Activated CD4-positive, alpha-beta T cell treated with anti-CD3 and anti-CD28 coated beads, Interleukin-2, amount 50 U/mL, for 4 hours (primary cell): Measurements from ENCODE around the gene USP17L11.
"Not testable (repeated sequence)": the region's sequence is repeated elsewhere in the genome, so short reads cannot be mapped to it uniquely, and the experiment has no call there.

Source experiments
- DNase-seq, 2 experiments: peaks; one replicate each; pipeline ENCODE4 v3.0.0-alpha.2; 2020

The USP17L11 gene, protein sequence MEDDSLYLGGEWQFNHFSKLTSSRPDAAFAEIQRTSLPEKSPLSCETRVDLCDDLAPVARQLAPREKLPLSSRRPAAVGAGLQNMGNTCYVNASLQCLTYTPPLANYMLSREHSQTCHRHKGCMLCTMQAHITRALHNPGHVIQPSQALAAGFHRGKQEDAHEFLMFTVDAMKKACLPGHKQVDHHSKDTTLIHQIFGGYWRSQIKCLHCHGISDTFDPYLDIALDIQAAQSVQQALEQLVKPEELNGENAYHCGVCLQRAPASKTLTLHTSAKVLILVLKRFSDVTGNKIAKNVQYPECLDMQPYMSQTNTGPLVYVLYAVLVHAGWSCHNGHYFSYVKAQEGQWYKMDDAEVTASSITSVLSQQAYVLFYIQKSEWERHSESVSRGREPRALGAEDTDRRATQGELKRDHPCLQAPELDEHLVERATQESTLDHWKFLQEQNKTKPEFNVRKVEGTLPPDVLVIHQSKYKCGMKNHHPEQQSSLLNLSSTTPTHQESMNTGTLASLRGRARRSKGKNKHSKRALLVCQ

DNA sequence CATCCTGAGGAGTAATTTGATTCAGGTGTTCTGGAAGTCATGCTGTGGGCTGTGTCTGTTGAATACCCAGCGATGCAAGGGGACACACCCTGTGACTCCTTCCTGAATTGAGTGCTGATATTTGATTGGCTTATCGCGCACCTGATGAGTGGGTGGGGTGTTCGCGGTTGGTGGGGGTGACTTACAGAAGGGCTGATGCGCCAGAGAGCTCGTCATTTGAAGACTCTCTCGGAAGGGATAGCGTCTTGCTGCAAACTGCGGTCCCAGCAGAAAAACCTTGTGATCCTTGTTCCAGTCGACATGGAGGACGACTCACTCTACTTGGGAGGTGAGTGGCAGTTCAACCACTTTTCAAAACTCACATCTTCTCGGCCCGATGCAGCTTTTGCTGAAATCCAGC, at the start of gene USP17L11:
TSS of gene USP17L11 (plus strand) at position 301 of the 400 bp plus-strand sequence. CDS start at position 301, 0 bp downstream.
- not testable (repeated sequence) for DNase-seq

DNA sequence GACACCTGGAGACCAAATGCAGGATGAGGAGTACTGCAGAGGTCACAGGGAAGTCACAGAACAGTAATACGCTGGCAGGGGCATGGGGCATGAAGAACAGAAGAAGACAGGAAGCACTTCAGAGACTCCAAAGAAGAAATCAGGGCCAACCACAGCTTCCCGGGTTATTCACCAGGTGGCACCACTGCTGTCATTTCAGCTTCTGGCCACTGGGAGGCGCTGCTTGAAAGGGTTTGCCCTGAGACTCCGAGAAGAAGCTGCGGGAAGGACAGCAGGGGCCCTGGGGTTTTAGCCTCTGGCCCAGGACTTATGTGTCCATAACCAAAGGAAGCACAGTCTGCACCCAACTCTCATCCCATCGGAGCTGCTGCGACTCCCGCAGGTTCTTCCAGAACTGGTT, 49.2 kb upstream of the USP17L11 start:
- not testable (repeated sequence) for DNase-seq

DNA sequence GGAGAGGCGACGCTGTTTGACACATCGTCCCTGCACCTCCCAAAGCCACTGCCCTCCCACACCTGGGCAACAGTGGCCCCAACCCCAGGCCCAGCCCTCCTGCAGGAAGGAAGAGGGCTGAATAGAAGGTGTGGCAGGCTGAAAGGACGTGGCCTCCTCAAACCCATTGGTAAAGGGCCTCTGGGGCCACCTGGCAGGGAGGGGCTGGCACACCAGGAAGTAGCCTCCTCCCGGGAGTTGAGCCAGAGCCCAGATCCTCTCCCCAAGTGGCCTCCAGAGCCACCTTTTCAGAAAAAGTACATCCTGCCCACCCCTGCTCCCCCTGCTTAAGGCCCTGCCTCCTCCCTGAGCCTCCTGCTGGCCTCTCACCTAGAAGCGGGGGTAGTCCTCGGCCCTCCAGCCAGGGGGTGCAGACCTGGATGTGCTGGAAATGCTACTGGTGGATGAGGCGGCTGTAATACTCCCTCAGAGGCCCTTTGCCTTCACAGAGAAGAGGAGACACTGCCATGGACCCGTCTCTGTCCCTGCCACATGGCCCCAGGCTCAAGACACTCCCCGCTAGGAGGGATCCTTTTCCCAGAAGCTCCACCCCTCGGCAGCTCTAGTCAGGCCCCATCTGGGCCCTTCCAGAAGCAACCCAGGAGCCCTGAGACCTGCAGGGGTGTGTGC, 45.3 kb upstream of the USP17L11 start, which contains the start of gene FAM90A26:
TSS of gene FAM90A26 (plus strand) at position 619 of the 669 bp plus-strand sequence. CDS start 2,764 bp downstream, outside the sequence.
- not testable (repeated sequence) for DNase-seq

DNA sequence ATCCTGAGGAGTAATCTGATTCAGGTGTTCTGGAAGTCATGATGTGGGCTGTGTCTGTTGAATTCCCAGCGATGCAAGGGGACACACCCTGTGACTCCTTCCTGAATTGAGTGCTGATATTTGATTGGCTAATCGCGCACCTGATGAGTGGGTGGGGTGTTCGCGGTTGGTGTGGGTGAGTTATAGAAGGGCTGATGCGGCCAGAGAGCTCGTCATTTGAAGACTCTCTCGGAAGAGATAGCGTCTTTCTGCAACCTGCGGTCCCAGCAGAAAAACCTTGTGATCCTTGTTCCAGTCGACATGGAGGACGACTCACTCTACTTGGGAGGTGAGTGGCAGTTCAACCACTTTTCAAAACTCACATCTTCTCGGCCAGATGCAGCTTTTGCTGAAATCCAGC, 4.8 kb upstream of the USP17L11 start, which contains the start of gene USP17L10:
TSS of gene USP17L10 (plus strand) at position 301 of the 400 bp plus-strand sequence. CDS start at position 301, 0 bp downstream.
- not testable (repeated sequence) for DNase-seq

DNA sequence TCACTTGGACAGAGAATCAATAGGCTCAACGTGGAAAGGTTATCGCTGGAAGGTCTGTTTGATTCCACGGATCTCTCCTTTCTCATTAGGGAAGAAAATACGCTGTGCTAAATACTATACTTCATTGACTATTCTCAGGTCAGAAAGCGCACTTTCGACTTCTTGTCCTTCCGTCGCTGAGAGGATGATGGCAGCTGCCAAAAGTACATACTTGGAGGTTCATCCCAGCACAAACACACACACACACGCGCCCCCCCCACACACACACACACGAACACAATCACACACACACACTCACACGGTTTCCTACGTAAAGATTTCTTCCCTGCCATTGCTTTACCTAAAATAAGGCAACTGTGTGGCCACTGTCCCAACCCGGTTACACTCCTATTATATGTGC, 504 bp upstream of the USP17L11 start:
- not testable (repeated sequence) for DNase-seq

DNA sequence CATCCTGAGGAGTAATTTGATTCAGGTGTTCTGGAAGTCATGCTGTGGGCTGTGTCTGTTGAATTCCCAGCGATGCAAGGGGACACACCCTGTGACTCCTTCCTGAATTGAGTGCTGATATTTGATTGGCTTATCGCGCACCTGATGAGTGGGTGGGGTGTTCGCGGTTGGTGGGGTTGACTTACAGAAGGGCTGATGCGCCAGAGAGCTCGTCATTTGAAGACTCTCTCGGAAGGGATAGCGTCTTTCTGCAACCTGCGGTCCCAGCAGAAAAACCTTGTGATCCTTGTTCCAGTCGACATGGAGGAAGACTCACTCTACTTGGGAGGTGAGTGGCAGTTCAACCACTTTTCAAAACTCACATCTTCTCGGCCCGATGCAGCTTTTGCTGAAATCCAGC, 4.6 kb downstream of the USP17L11 start, which contains the start of gene USP17L12:
TSS of gene USP17L12 (plus strand) at position 301 of the 400 bp plus-strand sequence. CDS start at position 301, 0 bp downstream.
- not testable (repeated sequence) for DNase-seq

DNA sequence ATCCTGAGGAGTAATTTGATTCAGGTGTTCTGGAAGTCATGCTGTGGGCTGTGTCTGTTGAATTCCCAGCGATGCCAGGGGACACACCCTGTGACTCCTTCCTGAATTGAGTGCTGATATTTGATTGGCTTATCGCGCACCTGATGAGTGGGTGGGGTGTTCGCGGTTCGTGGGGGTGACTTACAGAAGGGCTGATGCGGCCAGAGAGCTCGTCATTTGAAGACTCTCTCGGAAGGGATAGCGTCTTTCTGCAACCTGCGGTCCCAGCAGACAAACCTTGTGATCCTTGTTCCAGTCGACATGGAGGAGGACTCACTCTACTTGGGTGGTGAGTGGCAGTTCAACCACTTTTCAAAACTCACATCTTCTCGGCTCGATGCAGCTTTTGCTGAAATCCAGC, 9.4 kb downstream of the USP17L11 start, which contains the start of gene USP17L13:
TSS of gene USP17L13 (plus strand) at position 301 of the 400 bp plus-strand sequence. CDS start at position 301, 0 bp downstream.
- DNase-seq: not testable (repeated sequence)

DNA sequence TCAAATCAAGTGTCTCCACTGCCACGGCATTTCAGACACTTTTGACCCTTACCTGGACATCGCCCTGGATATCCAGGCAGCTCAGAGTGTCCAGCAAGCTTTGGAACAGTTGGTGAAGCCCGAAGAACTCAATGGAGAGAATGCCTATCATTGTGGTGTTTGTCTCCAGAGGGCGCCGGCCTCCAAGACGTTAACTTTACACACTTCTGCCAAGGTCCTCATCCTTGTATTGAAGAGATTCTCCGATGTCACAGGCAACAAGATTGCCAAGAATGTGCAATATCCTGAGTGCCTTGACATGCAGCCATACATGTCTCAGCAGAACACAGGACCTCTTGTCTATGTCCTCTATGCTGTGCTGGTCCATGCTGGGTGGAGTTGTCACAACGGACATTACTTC, 15.0 kb downstream of the USP17L11 start:
- not testable (repeated sequence) for DNase-seq

DNA sequence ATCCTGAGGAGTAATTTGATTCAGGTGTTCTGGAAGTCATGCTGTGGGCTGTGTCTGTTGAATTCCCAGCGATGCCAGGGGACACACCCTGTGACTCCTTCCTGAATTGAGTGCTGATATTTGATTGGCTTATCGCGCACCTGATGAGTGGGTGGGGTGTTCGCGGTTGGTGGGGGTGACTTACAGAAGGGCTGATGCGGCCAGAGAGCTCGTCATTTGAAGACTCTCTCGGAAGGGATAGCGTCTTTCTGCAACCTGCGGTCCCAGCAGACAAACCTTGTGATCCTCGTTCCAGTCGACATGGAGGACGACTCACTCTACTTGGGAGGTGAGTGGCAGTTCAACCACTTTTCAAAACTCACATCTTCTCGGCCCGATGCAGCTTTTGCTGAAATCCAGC, 18.9 kb downstream of the USP17L11 start, which contains the start of gene USP17L15:
TSS of gene USP17L15 (plus strand) at position 301 of the 400 bp plus-strand sequence. CDS start at position 301, 0 bp downstream.
- not testable (repeated sequence) for DNase-seq

DNA sequence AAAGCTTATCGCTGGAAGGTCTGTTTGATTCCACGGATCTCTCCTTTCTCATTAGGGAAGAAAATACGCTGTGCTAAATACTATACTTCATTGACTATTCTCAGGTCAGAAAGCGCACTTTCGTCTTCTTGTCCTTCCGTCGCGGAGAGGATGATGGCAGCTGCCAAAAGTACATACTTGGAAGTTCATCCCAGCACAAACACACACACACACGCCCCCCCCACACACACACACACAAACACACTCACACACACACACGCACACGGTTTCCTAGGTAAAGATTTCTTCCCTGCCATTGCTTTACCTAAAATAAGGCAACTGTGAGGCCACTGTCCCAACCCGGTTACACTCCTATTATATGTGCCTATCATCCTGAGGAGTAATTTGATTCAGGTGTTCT, 23.3 kb downstream of the USP17L11 start:
- not testable (repeated sequence) for DNase-seq

DNA sequence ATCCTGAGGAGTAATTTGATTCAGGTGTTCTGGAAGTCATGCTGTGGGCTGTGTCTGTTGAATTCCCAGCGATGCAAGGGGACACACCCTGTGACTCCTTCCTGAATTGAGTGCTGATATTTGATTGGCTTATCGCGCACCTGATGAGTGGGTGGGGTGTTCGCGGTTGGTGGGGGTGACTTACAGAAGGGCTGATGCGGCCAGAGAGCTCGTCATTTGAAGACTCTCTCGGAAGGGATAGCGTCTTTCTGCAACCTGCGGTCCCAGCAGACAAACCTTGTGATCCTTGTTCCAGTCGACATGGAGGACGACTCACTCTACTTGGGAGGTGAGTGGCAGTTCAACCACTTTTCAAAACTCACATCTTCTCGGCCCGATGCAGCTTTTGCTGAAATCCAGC, 28.4 kb downstream of the USP17L11 start, which contains the start of gene USP17L17:
TSS of gene USP17L17 (plus strand) at position 301 of the 400 bp plus-strand sequence. CDS start at position 301, 0 bp downstream.
- not testable (repeated sequence) for DNase-seq

DNA sequence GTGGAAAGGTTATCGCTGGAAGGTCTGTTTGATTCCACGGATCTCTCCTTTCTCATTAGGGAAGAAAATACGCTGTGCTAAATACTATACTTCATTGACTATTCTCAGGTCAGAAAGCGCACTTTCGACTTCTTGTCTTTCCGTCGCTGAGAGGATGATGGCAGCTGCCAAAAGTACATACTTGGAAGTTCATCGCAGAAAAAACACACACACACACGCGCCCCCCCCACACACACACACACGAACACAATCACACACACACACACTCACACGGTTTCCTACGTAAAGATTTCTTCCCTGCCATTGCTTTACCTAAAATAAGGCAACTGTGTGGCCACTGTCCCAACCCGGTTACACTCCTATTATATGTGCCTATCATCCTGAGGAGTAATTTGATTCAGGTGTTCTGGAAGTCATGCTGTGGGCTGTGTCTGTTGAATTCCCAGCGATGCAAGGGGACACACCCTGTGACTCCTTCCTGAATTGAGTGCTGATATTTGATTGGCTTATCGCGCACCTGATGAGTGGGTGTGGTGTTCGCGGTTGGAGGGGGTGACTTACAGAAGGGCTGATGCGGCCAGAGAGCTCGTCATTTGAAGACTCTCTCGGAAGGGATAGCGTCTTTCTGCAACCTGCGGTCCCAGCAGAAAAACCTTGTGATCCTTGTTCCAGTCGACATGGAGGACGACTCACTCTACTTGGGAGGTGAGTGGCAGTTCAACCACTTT, 32.9 kb downstream of the USP17L11 start, which contains the start of gene USP17L18:
TSS of gene USP17L18 (plus strand) at position 678 of the 728 bp plus-strand sequence. CDS start at position 678, 0 bp downstream.
- DNase-seq: not testable (repeated sequence)

DNA sequence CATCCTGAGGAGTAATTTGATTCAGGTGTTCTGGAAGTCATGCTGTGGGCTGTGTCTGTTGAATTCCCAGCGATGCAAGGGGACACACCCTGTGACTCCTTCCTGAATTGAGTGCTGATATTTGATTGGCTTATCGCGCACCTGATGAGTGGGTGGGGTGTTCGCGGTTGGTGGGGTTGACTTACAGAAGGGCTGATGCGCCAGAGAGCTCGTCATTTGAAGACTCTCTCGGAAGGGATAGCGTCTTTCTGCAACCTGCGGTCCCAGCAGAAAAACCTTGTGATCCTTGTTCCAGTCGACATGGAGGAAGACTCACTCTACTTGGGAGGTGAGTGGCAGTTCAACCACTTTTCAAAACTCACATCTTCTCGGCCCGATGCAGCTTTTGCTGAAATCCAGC, 37.9 kb downstream of the USP17L11 start, which contains the start of gene USP17L19:
TSS of gene USP17L19 (plus strand) at position 301 of the 400 bp plus-strand sequence. CDS start at position 301, 0 bp downstream.
- not testable (repeated sequence) for DNase-seq

DNA sequence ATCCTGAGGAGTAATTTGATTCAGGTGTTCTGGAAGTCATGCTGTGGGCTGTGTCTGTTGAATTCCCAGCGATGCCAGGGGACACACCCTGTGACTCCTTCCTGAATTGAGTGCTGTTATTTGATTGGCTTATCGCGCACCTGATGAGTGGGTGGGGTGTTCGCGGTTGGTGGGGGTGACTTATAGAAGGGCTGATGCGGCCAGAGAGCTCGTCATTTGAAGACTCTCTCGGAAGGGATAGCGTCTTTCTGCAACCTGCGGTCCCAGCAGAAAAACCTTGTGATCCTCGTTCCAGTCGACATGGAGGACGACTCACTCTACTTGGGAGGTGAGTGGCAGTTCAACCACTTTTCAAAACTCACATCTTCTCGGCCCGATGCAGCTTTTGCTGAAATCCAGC, 42.6 kb downstream of the USP17L11 start, which contains the start of gene USP17L20:
TSS of gene USP17L20 (plus strand) at position 301 of the 400 bp plus-strand sequence. CDS start at position 301, 0 bp downstream.
- not testable (repeated sequence) for DNase-seq

DNA sequence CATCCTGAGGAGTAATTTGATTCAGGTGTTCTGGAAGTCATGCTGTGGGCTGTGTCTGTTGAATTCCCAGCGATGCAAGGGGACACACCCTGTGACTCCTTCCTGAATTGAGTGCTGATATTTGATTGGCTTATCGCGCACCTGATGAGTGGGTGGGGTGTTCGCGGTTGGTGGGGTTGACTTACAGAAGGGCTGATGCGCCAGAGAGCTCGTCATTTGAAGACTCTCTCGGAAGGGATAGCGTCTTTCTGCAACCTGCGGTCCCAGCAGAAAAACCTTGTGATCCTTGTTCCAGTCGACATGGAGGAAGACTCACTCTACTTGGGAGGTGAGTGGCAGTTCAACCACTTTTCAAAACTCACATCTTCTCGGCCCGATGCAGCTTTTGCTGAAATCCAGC, 47.4 kb downstream of the USP17L11 start, which contains the start of gene USP17L21:
TSS of gene USP17L21 (plus strand) at position 301 of the 400 bp plus-strand sequence. CDS start at position 301, 0 bp downstream.
- not testable (repeated sequence) for DNase-seq
